K562 (cell line): ENCODE measurements around the gene MYL4. TPM values are rescaled to one million over a fixed set of nuclear protein-coding genes. Genes with fewer than 3 reads are reported as not detected.

Experiments used
- ATAC-seq: fragments of 200-7000 bp; cut with Tn5 transposase; 3 replicates; pipeline ENCODE4 v1.9.1; 2020; ENCODE audit warnings: moderate library complexity
- BruUV-seq: library from RNA; stranded (reverse); fragments of 400-500 nt; replicated peaks from 2 replicates; lab custom pipeline; 2021; lab: Mats Ljungman, UMichigan
- CTCF ChIA-PET: fragments of 300-600 bp; formaldehyde crosslinking; extraction: SDS; loops from one replicate; lab custom pipeline; 2021; ENCODE audit warnings: low intra/inter-chr PET ratio; lab: Yijun Ruan, JAX
- POLR2A ChIA-PET: fragments of 300-600, 350-650 bp; sonication (Branson Sonifier 250); formaldehyde crosslinking; extraction: SDS; loops from one replicate; lab custom pipeline; 2021; ENCODE audit warnings: antibody characterized with exemption, inconsistent platforms; lab: Yijun Ruan, JAX
- DNase-seq, 4 experiments: peaks; one replicate each; pipeline versions ENCODE4 v3.0.0 to v3.0.0-alpha.2; 2011 to 2018; ENCODE audit warnings: low spot score in 3 of 4, mixed read lengths in 3 of 4; ENCODE audit errors: extremely low read depth in 1 of 4
- FAIRE-seq: peaks from 2 replicates; lab custom pipeline; 2011; peaks lifted over from hg19 to GRCh38; lab: Jason Lieb, UNC
- H2AFZ ChIP-seq: 2 replicates; pipeline ENCODE4 v1.6.0; 2011; ENCODE audit warnings: low read depth, low read length, control low read depth, inconsistent platforms
- H3K27ac ChIP-seq: fragments of 200-600 bp; 3 replicates; pipeline ENCODE4 v1.8.0; 2011; ENCODE audit warnings: low read depth, mild to moderate bottlenecking, control low read depth, inconsistent platforms, low read length, moderate library complexity, mixed read lengths; ENCODE audit errors: extremely low read depth
- H3K27me3 ChIP-seq, 2 experiments: fragments of 300-600 bp in 1 of 2; 2 replicates in 1 of 2; 3 replicates in 1 of 2; pipeline versions ENCODE4 v1.6.0 to v1.8.0; 2011; ENCODE audit warnings: inconsistent platforms in 2 of 2, low read length in 2 of 2, mild to moderate bottlenecking in 1 of 2, mixed read lengths in 1 of 2, moderate library complexity in 1 of 2; ENCODE audit not compliant: control insufficient read depth in 2 of 2, insufficient read depth in 2 of 2
- H3K36me3 ChIP-seq: fragments of 300-600 bp; 3 replicates; pipeline ENCODE4 v1.8.0; 2011; ENCODE audit warnings: mild to moderate bottlenecking, low read length, inconsistent platforms; ENCODE audit not compliant: control insufficient read depth, insufficient read depth
- H3K4me1 ChIP-seq, 2 experiments: fragments of 200-600 bp in 1 of 2; replicated peaks in 1 of 2; 2 replicates in 1 of 2; 3 replicates in 1 of 2; pipeline versions ENCODE4 v1.5.1 to v1.8.0; 2011; ENCODE audit warnings: inconsistent platforms in 2 of 2, low read length in 2 of 2, mild to moderate bottlenecking in 1 of 2, mixed read lengths in 1 of 2, moderate library complexity in 1 of 2; ENCODE audit not compliant: control insufficient read depth in 2 of 2, insufficient read depth in 2 of 2
- H3K4me2 ChIP-seq: 2 replicates; pipeline ENCODE4 v1.6.1; 2011; ENCODE audit warnings: low read length, control low read depth, inconsistent platforms, mixed read lengths; ENCODE audit not compliant: insufficient read depth
- H3K4me3 ChIP-seq: fragments of 200-600 bp; sonication (generic), shearing (Covaris generic); 2 replicates; pipeline ENCODE4 v1.5.1; 2016; ENCODE audit warnings: control low read depth, inconsistent platforms
- H3K79me2 ChIP-seq: fragments of 200-600 bp; 3 replicates; pipeline ENCODE4 v1.8.0; 2011; ENCODE audit warnings: low read length, inconsistent platforms; ENCODE audit not compliant: control insufficient read depth, insufficient read depth
- H3K9ac ChIP-seq, 2 experiments: 2 replicates each; pipeline versions ENCODE4 v1.6.0 to v1.6.1; 2011; ENCODE audit warnings: low read depth in 2 of 2, low read length in 2 of 2, control low read depth in 1 of 2, inconsistent platforms in 1 of 2, mild to moderate bottlenecking in 1 of 2, mixed read lengths in 1 of 2; ENCODE audit not compliant: insufficient read depth in 1 of 2
- H3K9me1 ChIP-seq: one replicate; pipeline ENCODE4 v1.6.0; 2011; ENCODE audit warnings: inconsistent platforms, mild to moderate bottlenecking, low read length, moderate library complexity; ENCODE audit not compliant: control insufficient read depth, insufficient read depth
- H3K9me3 ChIP-seq: replicated peaks from 2 replicates; pipeline ENCODE4 v1.5.1; 2011; ENCODE audit warnings: low read depth, low read length, inconsistent platforms; ENCODE audit not compliant: control insufficient read depth, insufficient read depth
- H4K20me1 ChIP-seq: replicated peaks from 2 replicates; pipeline ENCODE4 v1.6.1; 2011; ENCODE audit warnings: low read length, inconsistent platforms, mixed read lengths; ENCODE audit not compliant: control insufficient read depth, insufficient read depth
- CBX1 ChIP-seq: sonication (generic); IDR thresholded peaks from 2 replicates; pipeline ENCODE4 v1.6.1; 2016; ENCODE audit warnings: antibody characterized with exemption, low read depth, mild to moderate bottlenecking
- SFPQ ChIP-seq: fragments of 200-400 bp; formaldehyde crosslinking; IDR thresholded peaks from 2 replicates; pipeline ENCODE4 v1.6.1; 2017; ENCODE audit warnings: mild to moderate bottlenecking, low read depth, low read length, moderate library complexity
- TARDBP ChIP-seq: fragments of 450-650 bp; IDR thresholded peaks from 2 replicates; pipeline ENCODE4 v1.6.1; 2016
- TEAD2 ChIP-seq: fragments of 450-650 bp; IDR thresholded peaks from 2 replicates; pipeline ENCODE4 v1.6.1; 2016; ENCODE audit warnings: missing genetic modification characterization, control low read depth, missing compliant biosample characterization
- THRB ChIP-seq: fragments of 450-650 bp; formaldehyde crosslinking; conservative IDR thresholded peaks from 2 replicates; pipeline ENCODE4 v1.4.0; 2022; ENCODE audit warnings: mild to moderate bottlenecking, missing genetic modification characterization
- ZBTB33 ChIP-seq: sonication (generic); formaldehyde crosslinking; IDR thresholded peaks from 2 replicates; pipeline ENCODE4 v1.8.1; 2023; ENCODE audit warnings: mild to moderate bottlenecking, missing genetic modification reagents
- ZBTB34 ChIP-seq: fragments of 250-450 bp; sonication (Bioruptor Pico); IDR thresholded peaks from 2 replicates; pipeline ENCODE4 v1.8.0; 2021; ENCODE audit warnings: mild to moderate bottlenecking, moderate library complexity
- ZBTB49 ChIP-seq: sonication (generic); formaldehyde crosslinking; IDR thresholded peaks from 2 replicates; pipeline ENCODE4 v1.8.0; 2022; ENCODE audit warnings: missing genetic modification reagents, mild to moderate bottlenecking, borderline replicate concordance
- ZNF175 ChIP-seq: fragments of 200-800 bp; sonication (Bioruptor generic); IDR thresholded peaks from 2 replicates; pipeline ENCODE4 v1.6.1; 2016; ENCODE audit warnings: low read depth, mild to moderate bottlenecking, missing genetic modification characterization, missing compliant biosample characterization
- WGBS: fragments of 100-300 bp; shearing (Covaris generic); methylation state at CpG from one replicate; pipeline ENCODE4 v1.1.6; 2016; ENCODE audit warnings: low coverage, mixed read lengths; ENCODE audit not compliant: insufficient coverage; ENCODE audit errors: missing lambda C conversion rate; 5-methylcytosine and 5-hydroxymethylcytosine counted together
- in situ Hi-C: fragments of 300-500 bp; cut with MboI; formaldehyde crosslinking; loops from 4 replicates; pipeline ENCODE4 v1.15.0; 2018; ENCODE audit warnings: inconsistent platforms, mixed read lengths
- intact Hi-C: fragments of 100-400 bp; cut with micrococcal nuclease; formaldehyde crosslinking; loops from 2 replicates; pipeline ENCODE4 v1.14.2; 2022
- polyA plus RNA-seq, 8 experiments: library from polyadenylated mRNA; depleted of rRNA in 4 of 8; stranded (reverse) in 5 of 8; unstranded in 3 of 8; fragments of >200 nt; fragmentation: Nextera tagmentation in 2 of 8; fragmentation: Illumina TruSeq in 1 of 8; extraction: Ambion mirVana in 2 of 8; extraction: Trizol in 1 of 8; gene quantifications; 2 replicates each; pipeline versions ENCODE4 v1.2.1 to v1.2.3, GENCODE V29; 2011 to 2014; ENCODE audit warnings: inconsistent platforms in 1 of 8, missing spikeins in 1 of 8
- total RNA-seq, 7 experiments: library from RNA; depleted of rRNA in 6 of 7; stranded (reverse); fragments of >200 nt in 6 of 7; fragmentation: Illumina TruSeq in 2 of 7; extraction: Trizol in 2 of 7; gene quantifications; 2 replicates each; pipeline versions ENCODE4 v1.2.1 to v1.2.3, GENCODE V29; 2011 to 2021; ENCODE audit warnings: low replicate concordance in 1 of 7

The MYL4 gene
- total and polyA plus RNA-seq, 9 of the 15 experiments (the other 6 are each of a cell fraction or from before 2014, with no cell fraction given) = 117 to 423 (median 221) TPM

- ChIA-PET POLR2A (no interaction called here), CTCF (no interaction called here)
- Histone ChIP-seq H3K36me3 (no peaks in the 10 kb centered on the region), H3K27me3 (no peaks in the 10 kb centered on the region), H2AFZ (no peak overlapping the region), H3K79me2 (no peaks in the 10 kb centered on the region), H3K9me1 (peaks cover 4% of the 10 kb centered on the region), H3K9ac (no peak overlapping the region), H3K4me1 (peaks cover 21 to 26% of the 10 kb centered on the region in 2 experiments), H3K27ac (no peak overlapping the region), H3K4me3 (no peak overlapping the region), H3K4me2 (no peak overlapping the region), H3K9me3 (no peaks in the 10 kb centered on the region; the same call in 1 of the 2 replicates), H4K20me1 (no peaks in the 10 kb centered on the region)
- intact Hi-C loops (no loop called here), in situ Hi-C loops (no loop called here)
- no peak for FAIRE-seq
- 78% methylated on average over 2 of the region's 2 CpGs for WGBS
- no TSS peak for BruUV-seq
- ATAC-seq = no peak
- no peak for DNase-seq
- TF ChIP-seq ZBTB49 (CRISPR knock-in tag) (no peak), TARDBP (no peak), ZNF175 (CRISPR knock-in tag) (no peak), ZBTB33 (no peak), THRB (CRISPR knock-in tag) (no peak), TEAD2 (no peak), ZBTB34 (CRISPR knock-in tag) (no peak), SFPQ (no peak), CBX1 (no peak)
Observed at GRCh38 chr17:47235923-47236322, 26.8 kb downstream of the MYL4 start.
